GM12878 (cell line): ENCODE measurements around the gene BMPR1B. TPM values are rescaled to one million over a fixed set of nuclear protein-coding genes. Genes with fewer than 3 reads are reported as not detected.

ENCODE experiments used
- ATAC-seq: fragments of 200-7000 bp; cut with Tn5 transposase; 3 replicates; pipeline ENCODE4 v1.9.1; 2020; ENCODE audit warnings: mild to moderate bottlenecking, moderate library complexity
- BruUV-seq: library from RNA; stranded (reverse); fragments of 400-500 nt; replicated peaks from 2 replicates; lab custom pipeline; 2021; lab: Mats Ljungman, UMichigan
- CTCF ChIA-PET: fragments of 300-600 bp; sonication (Branson Sonifier 250); formaldehyde crosslinking; extraction: SDS; loops from one replicate; lab custom pipeline; 2021; ENCODE audit warnings: inconsistent platforms; lab: Yijun Ruan, JAX
- POLR2A ChIA-PET: fragments of 350-600 bp; formaldehyde crosslinking; extraction: SDS; loops from one replicate; lab custom pipeline; 2021; ENCODE audit warnings: inconsistent platforms; lab: Charles Lee
- RAD21 ChIA-PET: fragments of 300-600 bp; sonication (Branson Sonifier 250); formaldehyde crosslinking; loops from one replicate; lab custom pipeline; 2023; ENCODE audit warnings: antibody characterized with exemption; ENCODE audit not compliant: unreplicated experiment; lab: Charles Lee
- SMC1A ChIA-PET: fragments of 300-600 bp; sonication (Branson Sonifier 250); formaldehyde crosslinking; loops from one replicate; lab custom pipeline; 2023; ENCODE audit not compliant: unreplicated experiment, uncharacterized antibody; lab: Charles Lee
- DNase-seq: peaks from one replicate; pipeline ENCODE4 v3.0.0-alpha.2; 2011; ENCODE audit warnings: low read depth, low spot score
- FAIRE-seq: peaks from 3 replicates; lab custom pipeline; 2011; peaks lifted over from hg19 to GRCh38; lab: Jason Lieb, UNC
- H2AFZ ChIP-seq: 2 replicates; pipeline ENCODE4 v1.6.0; 2011; ENCODE audit warnings: low read depth, low read length, control low read depth; ENCODE audit not compliant: control insufficient read depth
- H3K27ac ChIP-seq: 2 replicates; pipeline ENCODE4 v1.5.1; 2011; ENCODE audit warnings: control low read depth; ENCODE audit not compliant: control insufficient read depth, insufficient read depth
- H3K27me3 ChIP-seq, 2 experiments: replicated peaks in 1 of 2; 2 replicates each; pipeline versions ENCODE4 v1.6.0 to v1.6.1; 2011; ENCODE audit warnings: low read length in 1 of 2; ENCODE audit not compliant: control insufficient read depth in 2 of 2, insufficient read depth in 2 of 2
- H3K36me3 ChIP-seq, 2 experiments: 2 replicates each; pipeline ENCODE4 v1.5.1; 2011; ENCODE audit warnings: low read length in 1 of 2; ENCODE audit not compliant: control insufficient read depth in 2 of 2, insufficient read depth in 2 of 2
- H3K4me1 ChIP-seq: 2 replicates; pipeline ENCODE4 v1.6.1; 2011; ENCODE audit warnings: mild to moderate bottlenecking, low read length, moderate library complexity, mixed read lengths; ENCODE audit not compliant: control insufficient read depth, insufficient read depth
- H3K4me2 ChIP-seq: 2 replicates; pipeline ENCODE4 v1.6.0; 2011; ENCODE audit warnings: control low read depth; ENCODE audit not compliant: control insufficient read depth, insufficient read depth
- H3K4me3 ChIP-seq: fragments of 200-600 bp; sonication (generic); 2 replicates; pipeline ENCODE4 v1.5.1; 2016
- H3K79me2 ChIP-seq: 2 replicates; pipeline ENCODE4 v1.6.0; 2011; ENCODE audit warnings: low read length; ENCODE audit not compliant: control insufficient read depth, insufficient read depth
- H3K9ac ChIP-seq: 2 replicates; pipeline ENCODE4 v1.8.0; 2011; ENCODE audit warnings: low read length, control low read depth, mixed read lengths; ENCODE audit not compliant: control insufficient read depth, insufficient read depth
- H3K9me3 ChIP-seq: replicated peaks from 3 replicates; pipeline ENCODE4 v1.5.1; 2011; ENCODE audit warnings: mild to moderate bottlenecking, low read length; ENCODE audit not compliant: control insufficient read depth, insufficient read depth
- H4K20me1 ChIP-seq: 2 replicates; pipeline ENCODE4 v1.6.0; 2011; ENCODE audit not compliant: control insufficient read depth, insufficient read depth
- ATF3 ChIP-seq: IDR thresholded peaks from 2 replicates; pipeline ENCODE4 v1.6.1; 2011; ENCODE audit warnings: low read depth, mild to moderate bottlenecking, low read length, moderate library complexity, borderline replicate concordance; ENCODE audit errors: extremely low read depth
- BMI1 ChIP-seq: fragments of 450-650 bp; IDR thresholded peaks from 2 replicates; pipeline ENCODE4 v1.6.1; 2016; ENCODE audit warnings: mild to moderate bottlenecking, moderate library complexity, borderline replicate concordance
- CTCF ChIP-seq, 3 experiments: IDR thresholded peaks in 2 of 3; conservative IDR thresholded peaks in 1 of 3; 2 replicates each; pipeline ENCODE4 v1.5.1; 2011; ENCODE audit warnings: low read depth in 3 of 3, low read length in 3 of 3, mild to moderate bottlenecking in 3 of 3, control low read depth in 2 of 3, moderate library complexity in 2 of 3, inconsistent platforms in 1 of 3, mixed read lengths in 1 of 3; ENCODE audit not compliant: control insufficient read depth in 2 of 3, insufficient read depth in 1 of 3; ENCODE audit errors: extremely low read depth in 1 of 3
- HDGF ChIP-seq: fragments of 450-650 bp; IDR thresholded peaks from 2 replicates; pipeline ENCODE4 v1.6.1; 2016; ENCODE audit warnings: antibody characterized with exemption
- MXI1 ChIP-seq: fragments of 150-350 bp; IDR thresholded peaks from 2 replicates; pipeline ENCODE4 v1.6.1; 2011; ENCODE audit warnings: low read depth, mild to moderate bottlenecking, inconsistent platforms, low read length, improper control_type of control experiment
- NRF1 ChIP-seq: conservative IDR thresholded peaks from 2 replicates; pipeline ENCODE4 v1.6.1; 2011; ENCODE audit warnings: mild to moderate bottlenecking, low read depth, low read length, improper control_type of control experiment
- PBX3 ChIP-seq: IDR thresholded peaks from 2 replicates; pipeline ENCODE4 v1.6.1; 2011; ENCODE audit warnings: mild to moderate bottlenecking, low read depth, low read length, moderate library complexity; ENCODE audit not compliant: insufficient replicate concordance
- RAD21 ChIP-seq: IDR thresholded peaks from 2 replicates; pipeline ENCODE4 v1.6.1; 2011; ENCODE audit warnings: mild to moderate bottlenecking, low read depth, low read length, moderate library complexity; ENCODE audit not compliant: insufficient read depth
- SKIL ChIP-seq: fragments of 450-650 bp; IDR thresholded peaks from 2 replicates; pipeline ENCODE4 v1.6.1; 2017; ENCODE audit warnings: mild to moderate bottlenecking, low read depth, inconsistent platforms; ENCODE audit not compliant: poor library complexity, severe bottlenecking
- WGBS: methylation state at CpG from one replicate; pipeline ENCODE4 v1.1.6; 2016; ENCODE audit warnings: low lambda C conversion rate; ENCODE audit not compliant: insufficient replicate concordance, insufficient coverage; ENCODE audit errors: missing lambda C conversion rate; 5-methylcytosine and 5-hydroxymethylcytosine counted together
- in situ Hi-C: fragments of 300-500 bp; cut with MboI; formaldehyde crosslinking; loops from 9 replicates; pipeline ENCODE4 v1.14.3; 2018; ENCODE audit warnings: mixed read lengths
- intact Hi-C: fragments of 100-400 bp; cut with micrococcal nuclease; formaldehyde crosslinking; loops from one replicate; pipeline ENCODE4 v1.14.2; 2022; ENCODE audit not compliant: unreplicated experiment
- polyA plus RNA-seq, 11 experiments: library from polyadenylated mRNA; depleted of rRNA in 4 of 11; unstranded in 6 of 11; stranded (reverse) in 5 of 11; fragments of >200 nt; fragmentation: Nextera tagmentation in 4 of 11; fragmentation: Illumina TruSeq in 1 of 11; extraction: Ambion mirVana in 4 of 11; extraction: Trizol in 1 of 11; gene quantifications; 1 replicate in 1 of 11; 2 replicates in 10 of 11; pipeline versions ENCODE4 v1.2.1 to v1.2.3, GENCODE V29; 2011 to 2016; ENCODE audit warnings: inconsistent platforms in 2 of 11, missing spikeins in 2 of 11, low read depth in 1 of 11
- total RNA-seq, 4 experiments: library from RNA; depleted of rRNA in 3 of 4; stranded (reverse); fragments of >200 nt in 3 of 4; fragmentation: Illumina TruSeq in 1 of 4; extraction: Trizol in 1 of 4; gene quantifications; 2 replicates each; pipeline versions ENCODE4 v1.2.1 to v1.2.3, GENCODE V29; 2013 to 2021

BMPR1B gene
- total and polyA plus RNA-seq, 10 of the 15 experiments (the other 5 are each of a cell fraction or from before 2014, with no cell fraction given), result not detected

GRCh38 chr4:95124906-95125504, 367.2 kb downstream of the BMPR1B start:
- ATAC-seq (peak; percentile 42; the same call in 1 of the 3 replicates), FAIRE-seq (no peak), DNase-seq (no peak)
- TF ChIP-seq HDGF (no peak), RAD21 (peak; percentile 19; the same call in 1 of the 2 replicates), CTCF (IDR thresholded peaks at IDR 0.05 in 2 of 3, conservative IDR thresholded peaks at IDR 0.05 in 1 of 3; ENCODE audit: control insufficient read depth in 2 of 3, extremely low read depth in 1 of 3, insufficient read depth in 1 of 3, low read depth in 3 of 3, low read length in 3 of 3) (peak; percentile 4 to 32 (median 16); a peak in 3 of 6 replicates)
- ChIA-PET RAD21 (interaction anchor here (0.9 kb wide), 1 partner anchor 718 kb away, joined by 3 read pairs; no protein-coding TSS in a partner anchor), CTCF (interaction anchor here (1.0 to 1.8 kb wide), 2 partner anchors 501 to 503 kb away, joined by 3 to 6 read pairs; no protein-coding TSS in a partner anchor), POLR2A (no interaction called here), SMC1A (interaction anchor here (0.7 to 1.4 kb wide), 2 partner anchors 81 to 502 kb away, joined by 3 read pairs; no protein-coding TSS in a partner anchor)
- H2AFZ ChIP-seq, result no peak overlapping the region
- H3K4me1 ChIP-seq, result no peaks in the 10 kb centered on the region
- in situ Hi-C loops, result loop anchor here (10.0 kb wide), 1 partner anchor 500 kb away; no protein-coding TSS in a partner anchor
- WGBS, result 41% methylated on average over 4 of the region's 4 CpGs
- H3K27ac ChIP-seq, result no peak overlapping the region
- intact Hi-C loops, result no loop called here
- no TSS peak for BruUV-seq
- no peak overlapping the region for H3K4me3 ChIP-seq
- H3K79me2 ChIP-seq, result no peaks in the 10 kb centered on the region
- no peaks in the 10 kb centered on the region for H4K20me1 ChIP-seq
- H3K4me2 ChIP-seq, result no peak overlapping the region
- no peaks in the 10 kb centered on the region for H3K27me3 ChIP-seq
- H3K36me3 ChIP-seq, result no peaks in the 10 kb centered on the region
- H3K9me3 ChIP-seq, result no peaks in the 10 kb centered on the region
- no peak overlapping the region for H3K9ac ChIP-seq

- H3K79me2 ChIP-seq, result no peaks in the 10 kb centered on the region
- H3K36me3 ChIP-seq, result no peaks in the 10 kb centered on the region
- ChIA-PET POLR2A (no interaction called here), RAD21 (no interaction called here), CTCF (no interaction called here), SMC1A (interaction anchor here (1.2 kb wide), 1 partner anchor 21 kb away, joined by 3 read pairs; no protein-coding TSS in a partner anchor)
- WGBS, result 20% methylated on average over 4 of the region's 4 CpGs
- no peak overlapping the region for H3K27ac ChIP-seq
- DNase-seq (no peak), FAIRE-seq (no peak), ATAC-seq (no peak)
- no peaks in the 10 kb centered on the region for H3K27me3 ChIP-seq
- no TSS peak for BruUV-seq
- H3K4me3 ChIP-seq, result no peak overlapping the region
- H3K9me3 ChIP-seq, result no peaks in the 10 kb centered on the region
- H3K4me1 ChIP-seq, result no peaks in the 10 kb centered on the region
- no peaks in the 10 kb centered on the region for H4K20me1 ChIP-seq
- H3K9ac ChIP-seq, result no peak overlapping the region
- intact Hi-C loops, result no loop called here
- in situ Hi-C loops, result loop anchor here (10.0 kb wide), 1 partner anchor 504 kb away; no protein-coding TSS in a partner anchor
- H3K4me2 ChIP-seq, result no peak overlapping the region
- H2AFZ ChIP-seq, result no peak overlapping the region
- no peak for TF ChIP-seq MXI1
- no peak for TF ChIP-seq BMI1
- no peak for TF ChIP-seq ATF3
- no peak for TF ChIP-seq PBX3
- TF ChIP-seq SKIL, result no peak
- TF ChIP-seq NRF1, result no peak
These were observed 371.3 kb downstream of the BMPR1B start for GRCh38 chr4:95129031-95129430.
